Endothelial cell of umbilical vein (primary cell): ENCODE measurements around the gene SH2D6. TPM values are rescaled to one million over a fixed set of nuclear protein-coding genes. Genes with fewer than 3 reads are reported as not detected.

Source experiments
- BruUV-seq: library from RNA; stranded (reverse); fragments of 400-500 nt; replicated peaks from 2 replicates; lab custom pipeline; 2021; lab: Mats Ljungman, UMichigan
- CTCF ChIA-PET: fragments of 300-600, 350-600 bp; sonication (Branson Sonifier 250); formaldehyde crosslinking; loops from one replicate; lab custom pipeline; 2021; ENCODE audit warnings: antibody characterized with exemption, inconsistent platforms; lab: Charles Lee
- POLR2A ChIA-PET: fragments of 300-600, 350-600 bp; sonication (Branson Sonifier 250); formaldehyde crosslinking; loops from one replicate; lab custom pipeline; 2021; ENCODE audit warnings: antibody characterized with exemption, inconsistent platforms; lab: Charles Lee
- DNase-seq: peaks from one replicate; pipeline ENCODE4 v3.0.0-alpha.2; 2011; ENCODE audit warnings: low read depth, low spot score
- FAIRE-seq: peaks from 2 replicates; lab custom pipeline; 2011; peaks lifted over from hg19 to GRCh38; lab: Jason Lieb, UNC
- H2AFZ ChIP-seq: 2 replicates; pipeline ENCODE4 v1.6.0; 2012; ENCODE audit warnings: low read depth, low read length, control low read depth, inconsistent platforms
- H3K27ac ChIP-seq: 2 replicates; pipeline ENCODE4 v1.5.1; 2011; ENCODE audit warnings: low read depth, mild to moderate bottlenecking, control low read depth, low read length, moderate library complexity; ENCODE audit not compliant: insufficient read depth
- H3K27me3 ChIP-seq, 2 experiments: 2 replicates each; pipeline versions ENCODE4 v1.6.0 to v1.6.1; 2011; ENCODE audit warnings: low read length in 2 of 2, mixed read lengths in 1 of 2; ENCODE audit not compliant: control insufficient read depth in 2 of 2, insufficient read depth in 2 of 2
- H3K36me3 ChIP-seq, 2 experiments: 2 replicates in 1 of 2; 3 replicates in 1 of 2; pipeline ENCODE4 v1.5.1; 2011; ENCODE audit warnings: low read length in 2 of 2, mild to moderate bottlenecking in 1 of 2, moderate library complexity in 1 of 2; ENCODE audit not compliant: control insufficient read depth in 2 of 2, insufficient read depth in 2 of 2; ENCODE audit errors: extremely low read depth in 1 of 2
- H3K4me1 ChIP-seq: 3 replicates; pipeline ENCODE4 v1.5.1; 2011; ENCODE audit warnings: mild to moderate bottlenecking, low read length; ENCODE audit not compliant: control insufficient read depth, insufficient read depth; ENCODE audit errors: extremely low read depth
- H3K4me2 ChIP-seq: 2 replicates; pipeline ENCODE4 v1.6.1; 2011; ENCODE audit warnings: low read length, control low read depth, mixed read lengths; ENCODE audit not compliant: insufficient read depth
- H3K4me3 ChIP-seq, 3 experiments: fragments of 200-600 bp in 1 of 3; sonication (generic), shearing (Covaris generic) in 1 of 3; replicated peaks in 1 of 3; 2 replicates each; pipeline ENCODE4 v1.5.1; 2011 to 2016; ENCODE audit warnings: control low read depth in 3 of 3, low read length in 3 of 3, mild to moderate bottlenecking in 2 of 3, inconsistent platforms in 1 of 3, low read depth in 1 of 3, moderate library complexity in 1 of 3; ENCODE audit not compliant: insufficient read depth in 1 of 3
- H3K79me2 ChIP-seq: 2 replicates; pipeline ENCODE4 v1.6.0; 2012; ENCODE audit warnings: low read length, inconsistent platforms; ENCODE audit not compliant: control insufficient read depth, insufficient read depth
- H3K9ac ChIP-seq: replicated peaks from 2 replicates; pipeline ENCODE3; 2011; ENCODE audit warnings: low read length, control low read depth; ENCODE audit not compliant: insufficient read depth; ENCODE audit errors: extremely low read depth
- H3K9me1 ChIP-seq: replicated peaks from 3 replicates; pipeline ENCODE4 v1.6.0; 2011; ENCODE audit warnings: mild to moderate bottlenecking, low read length; ENCODE audit not compliant: control insufficient read depth, insufficient read depth; ENCODE audit errors: extremely low read depth
- H3K9me3 ChIP-seq: replicated peaks from 2 replicates; pipeline ENCODE4 v1.5.1; 2012; ENCODE audit warnings: low read length, inconsistent platforms; ENCODE audit not compliant: control insufficient read depth, insufficient read depth
- H4K20me1 ChIP-seq: replicated peaks from 2 replicates; pipeline ENCODE3; 2011; ENCODE audit warnings: mild to moderate bottlenecking, low read length; ENCODE audit not compliant: control insufficient read depth, insufficient read depth; ENCODE audit errors: extremely low read depth
- CTCF ChIP-seq, 2 donors: IDR thresholded peaks; 1 replicate in 1 of 2; 2 replicates in 1 of 2; pipeline ENCODE4 v1.5.1; 2011; ENCODE audit warnings: low read length in 2 of 2, mild to moderate bottlenecking in 2 of 2, moderate library complexity in 2 of 2, control low read depth in 1 of 2, inconsistent platforms in 1 of 2, low read depth in 1 of 2; ENCODE audit not compliant: insufficient read depth in 1 of 2; ENCODE audit errors: extremely low read depth in 1 of 2
- EZH2 ChIP-seq: IDR thresholded peaks from 2 replicates; pipeline ENCODE4 v1.6.1; 2012; ENCODE audit warnings: borderline replicate concordance, low read depth, mild to moderate bottlenecking, moderate library complexity, low read length, inconsistent platforms; ENCODE audit not compliant: severe bottlenecking
- FOS ChIP-seq: IDR thresholded peaks from 2 replicates; pipeline ENCODE4 v1.6.1; 2011; ENCODE audit warnings: mild to moderate bottlenecking, low read length, moderate library complexity, borderline replicate concordance; ENCODE audit not compliant: insufficient read depth
- GATA2 ChIP-seq: IDR thresholded peaks from 2 replicates; pipeline ENCODE4 v1.7.0; 2011; ENCODE audit warnings: low read depth, mild to moderate bottlenecking, moderate library complexity, mixed read lengths, low read length; ENCODE audit not compliant: insufficient read length, insufficient read depth
- JUN ChIP-seq: IDR thresholded peaks from 2 replicates; pipeline ENCODE4 v1.6.1; 2011; ENCODE audit warnings: borderline replicate concordance, low read depth; ENCODE audit not compliant: insufficient read length, insufficient read depth
- MAX ChIP-seq: IDR thresholded peaks from 2 replicates; pipeline ENCODE4 v1.6.1; 2011; ENCODE audit not compliant: insufficient read depth, insufficient read length
- MYC ChIP-seq: IDR thresholded peaks from one replicate; pipeline ENCODE4 v1.6.1; 2011; ENCODE audit warnings: mild to moderate bottlenecking, low read depth, low read length
- POLR2A ChIP-seq: IDR thresholded peaks from 2 replicates; pipeline ENCODE4 v1.6.1; 2012; ENCODE audit warnings: low read depth, mild to moderate bottlenecking, control low read depth, low read length
- POLR2AphosphoS5 ChIP-seq: IDR thresholded peaks from 2 replicates; pipeline ENCODE4 v1.6.1; 2012; ENCODE audit warnings: low read depth, mild to moderate bottlenecking, control low read depth, low read length, moderate library complexity; ENCODE audit not compliant: insufficient read depth
- dilution Hi-C: fragments of 300-500 bp; cut with MboI; formaldehyde crosslinking; loops from one replicate; pipeline ENCODE4 v1.15.0; 2019; ENCODE audit warnings: low sequenced_read_pairs; ENCODE audit not compliant: extremely low pct_ligation_motif_present
- intact Hi-C: fragments of 100-400 bp; cut with micrococcal nuclease; formaldehyde crosslinking; loops from one replicate; pipeline ENCODE4 v1.10.0; 2022
- polyA plus RNA-seq, 4 experiments: library from polyadenylated mRNA; depleted of rRNA in 3 of 4; stranded (reverse) in 3 of 4; unstranded in 1 of 4; fragments of >200 nt; gene quantifications; 2 replicates each; pipeline versions ENCODE4 v1.2.1 to v1.2.3, GENCODE V29; 2011 to 2012; ENCODE audit warnings: missing spikeins in 1 of 4
- total RNA-seq: library from RNA; stranded (reverse); gene quantifications from 2 replicates; pipeline ENCODE4 v1.2.3, GENCODE V29; 2021

SH2D6 gene
- total and polyA plus RNA-seq, 2 donors (not counting 3 experiments of a cell fraction or from before 2014, with no cell fraction given), result 0.53 TPM; not detected in 1

GRCh38 chr2:85448461-85449213, 30.1 kb downstream of the SH2D6 start:
- no peak overlapping the region for H3K27ac ChIP-seq
- H3K79me2 ChIP-seq, result no peaks in the 10 kb centered on the region
- no peak overlapping the region for H3K4me2 ChIP-seq
- FAIRE-seq, result no peak
- no peaks in the 10 kb centered on the region for H3K27me3 ChIP-seq
- DNase-seq, result no peak
- ChIA-PET CTCF (no interaction called here), POLR2A (no interaction called here)
- H3K9ac ChIP-seq, result no peak overlapping the region
- H4K20me1 ChIP-seq, result no peaks in the 10 kb centered on the region
- H3K36me3 ChIP-seq, result no peaks in the 10 kb centered on the region
- no peak overlapping the region for H2AFZ ChIP-seq
- TF ChIP-seq POLR2AphosphoS5, result no peak
- no peak for TF ChIP-seq CTCF (IDR thresholded peaks at IDR 0.05; ENCODE audit: extremely low read depth in 1 of 2, insufficient read depth in 1 of 2, low read depth in 1 of 2, low read length in 2 of 2)
- no peak for TF ChIP-seq FOS
- no peak for TF ChIP-seq MAX
- TF ChIP-seq MYC, result no peak
- no peak for TF ChIP-seq GATA2
- TF ChIP-seq EZH2, result no peak
- no peak for TF ChIP-seq POLR2A
- no peak for TF ChIP-seq JUN
- no peaks in the 10 kb centered on the region for H3K4me1 ChIP-seq
- H3K9me3 ChIP-seq, result no peaks in the 10 kb centered on the region
- dilution Hi-C loops, result no loop called here
- no peak overlapping the region for H3K4me3 ChIP-seq
- no peaks in the 10 kb centered on the region for H3K9me1 ChIP-seq
- intact Hi-C loops, result no loop called here
- no TSS peak for BruUV-seq
